Activated T-cell treated with anti-CD3 and anti-CD28 coated beads for 24 hours (primary cell): Measurements from ENCODE around the gene LMAN1.
A peak's percentile ranks its signal among the peaks of the same experiment; 100 is the strongest.

ENCODE experiments used
- DNase-seq: peaks from one replicate; pipeline ENCODE4 v3.0.0-alpha.2; 2020; ENCODE audit warnings: low read depth

The LMAN1 gene

GRCh38 chr18:59358712-59359575 lies at the start of gene LMAN1:
LMAN1 (minus strand) TSS chr18:59359265; CDS start chr18:59359244, 21 bp downstream.
- DNase-seq, result peak; percentile 93

- peak; percentile 70 for DNase-seq
Measured at GRCh38 chr18:59402432-59403090, 43.5 kb upstream of the LMAN1 start.

GRCh38 chr18:59400407-59400806 lies 41.3 kb upstream of the LMAN1 start:
- DNase-seq, result no peak

GRCh38 chr18:59395226-59396175 lies 36.4 kb upstream of the LMAN1 start:
- DNase-seq, result no peak

GRCh38 chr18:59393381-59393780 lies 34.3 kb upstream of the LMAN1 start:
- DNase-seq, result no peak

GRCh38 chr18:59388817-59389216 lies 29.8 kb upstream of the LMAN1 start:
- no peak for DNase-seq

- DNase-seq, result no peak
Measured at GRCh38 chr18:59387687-59388565, 28.9 kb upstream of the LMAN1 start.

GRCh38 chr18:59386909-59387686 lies 28.0 kb upstream of the LMAN1 start:
- no peak for DNase-seq

- no peak for DNase-seq
Measured at GRCh38 chr18:59385191-59385590, 26.1 kb upstream of the LMAN1 start.

GRCh38 chr18:59383851-59384250 lies 24.8 kb upstream of the LMAN1 start:
- no peak for DNase-seq

- DNase-seq, result no peak
Measured at GRCh38 chr18:59382383-59382782, 23.3 kb upstream of the LMAN1 start.

- DNase-seq, result no peak
Measured at GRCh38 chr18:59381949-59382348, 22.9 kb upstream of the LMAN1 start.

- no peak for DNase-seq
Measured at GRCh38 chr18:59380706-59381105, 21.6 kb upstream of the LMAN1 start.

GRCh38 chr18:59379772-59380522 lies 20.9 kb upstream of the LMAN1 start:
- no peak for DNase-seq

- DNase-seq, result no peak
Measured at GRCh38 chr18:59377613-59378337, 18.7 kb upstream of the LMAN1 start.

GRCh38 chr18:59376351-59376935 lies 17.4 kb upstream of the LMAN1 start:
- no peak for DNase-seq

GRCh38 chr18:59374128-59374527 lies 15.1 kb upstream of the LMAN1 start:
- no peak for DNase-seq

GRCh38 chr18:59372975-59373374 lies 13.9 kb upstream of the LMAN1 start:
- DNase-seq, result no peak

GRCh38 chr18:59360381-59360780 lies 1.3 kb upstream of the LMAN1 start:
- DNase-seq, result no peak
